Ramos (cell line): ENCODE data around the gene DPYD.

ENCODE experiments used
- in situ Hi-C: fragments of 300-500 bp; cut with MboI; formaldehyde crosslinking; loops from one replicate; pipeline ENCODE4 v1.14.3; 2022; ENCODE audit warnings: low sequenced_read_pairs; ENCODE audit not compliant: unreplicated experiment

Gene DPYD

DNA sequence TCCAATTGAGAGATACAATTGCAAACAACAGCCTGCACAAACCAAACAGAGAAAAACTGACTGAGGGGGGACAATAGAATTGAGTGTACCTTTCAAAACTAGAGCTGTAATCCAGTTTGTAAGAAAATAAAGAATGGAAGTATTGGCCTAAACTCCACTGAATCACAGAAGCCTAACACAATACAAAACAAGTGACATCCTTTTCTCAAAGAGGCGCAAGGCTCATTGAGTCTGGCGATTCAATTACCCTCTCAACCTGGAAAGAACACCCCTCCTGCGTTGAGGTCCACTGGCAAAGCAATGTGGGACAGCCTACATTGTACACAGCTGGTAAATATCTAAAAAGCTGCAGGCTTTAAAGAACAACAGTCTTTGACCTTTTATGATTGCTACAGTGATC, 182.6 kb downstream of the DPYD start:
- in situ Hi-C loops = no loop called here

GRCh38 chr1:97730271-97730670, 190.6 kb downstream of the DPYD start:
- in situ Hi-C loops = no loop called here

DNA sequence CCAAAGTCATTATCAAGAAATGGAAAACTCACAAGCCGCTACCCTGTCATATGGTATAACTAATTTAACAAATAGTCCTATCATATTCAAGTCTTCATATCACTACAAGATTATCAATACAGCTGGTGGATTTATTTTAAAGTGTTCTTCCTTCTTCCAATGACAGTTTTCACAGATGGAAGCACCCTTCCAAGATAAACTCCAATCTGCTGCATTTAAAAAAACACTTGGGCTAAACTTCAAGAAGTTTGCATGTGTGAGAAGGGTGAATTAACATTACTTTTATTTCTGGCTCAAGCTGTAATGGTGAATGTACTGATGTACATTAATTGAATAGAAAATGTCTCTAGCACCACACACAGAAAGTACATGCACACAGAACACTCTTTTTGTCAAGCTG, 192.4 kb downstream of the DPYD start:
- in situ Hi-C loops = no loop called here

DNA sequence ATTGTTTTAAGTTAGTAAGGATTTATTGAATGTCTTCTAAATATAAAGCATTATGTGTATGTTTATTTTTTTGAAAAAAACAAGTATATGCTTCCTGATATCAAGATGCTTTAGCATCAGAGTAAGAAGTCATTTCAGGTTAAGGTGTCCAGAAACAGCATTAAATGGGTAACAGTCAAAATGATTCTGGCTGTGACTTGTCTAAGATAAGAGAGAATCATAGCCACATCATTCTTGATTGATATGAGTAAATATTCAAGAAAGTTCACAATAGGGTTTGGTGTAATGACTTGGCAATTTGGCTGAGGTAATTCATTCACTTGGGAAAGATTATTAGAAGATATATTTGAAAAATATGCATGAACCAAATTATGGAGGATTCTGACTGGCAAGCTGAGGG, 193.8 kb downstream of the DPYD start:
- in situ Hi-C loops = no loop called here

GRCh38 chr1:97726386-97726785, 194.4 kb downstream of the DPYD start:
- in situ Hi-C loops = no loop called here

- in situ Hi-C loops = no loop called here
Observed at GRCh38 chr1:97721221-97721620, 199.6 kb downstream of the DPYD start.

DNA sequence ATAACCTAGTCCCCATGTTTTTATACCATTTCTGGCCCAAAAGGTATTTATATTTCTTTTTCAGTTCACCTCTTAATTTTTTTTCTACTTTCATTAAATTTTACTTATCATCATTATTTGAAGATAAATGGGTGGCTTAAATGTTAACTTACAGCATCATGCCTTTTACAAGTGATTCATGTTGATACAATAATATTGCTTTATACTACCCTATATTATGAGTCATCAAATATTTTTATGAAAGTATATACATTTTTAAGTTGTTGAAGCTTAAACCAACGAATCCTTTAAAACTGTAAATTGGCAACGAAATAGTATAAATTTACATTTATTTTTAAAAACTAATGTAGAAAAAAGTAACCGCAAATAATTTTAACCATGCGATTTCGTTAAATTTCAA, 207.9 kb downstream of the DPYD start:
- in situ Hi-C loops = no loop called here

GRCh38 chr1:97711858-97712257, 209.0 kb downstream of the DPYD start:
- in situ Hi-C loops = no loop called here

DNA sequence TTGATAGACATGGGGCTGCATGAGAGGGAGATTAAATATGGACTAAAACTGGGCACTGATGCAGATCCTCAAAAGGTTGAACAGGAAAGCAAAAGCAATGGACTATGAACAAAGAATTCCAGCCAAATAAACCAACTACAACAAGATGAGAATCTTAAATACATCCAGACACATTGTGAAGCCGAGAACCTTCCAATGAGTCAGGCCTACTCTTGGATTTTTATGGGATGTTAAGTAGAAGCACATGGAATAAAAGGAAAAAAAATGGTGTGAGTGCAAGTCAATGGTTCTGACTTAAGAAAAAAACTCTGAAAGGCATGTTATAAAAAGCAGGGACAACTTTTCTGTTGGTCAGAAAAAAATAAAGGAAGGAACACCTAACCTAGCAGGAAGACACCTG, 227.2 kb downstream of the DPYD start:
- in situ Hi-C loops = no loop called here

DNA sequence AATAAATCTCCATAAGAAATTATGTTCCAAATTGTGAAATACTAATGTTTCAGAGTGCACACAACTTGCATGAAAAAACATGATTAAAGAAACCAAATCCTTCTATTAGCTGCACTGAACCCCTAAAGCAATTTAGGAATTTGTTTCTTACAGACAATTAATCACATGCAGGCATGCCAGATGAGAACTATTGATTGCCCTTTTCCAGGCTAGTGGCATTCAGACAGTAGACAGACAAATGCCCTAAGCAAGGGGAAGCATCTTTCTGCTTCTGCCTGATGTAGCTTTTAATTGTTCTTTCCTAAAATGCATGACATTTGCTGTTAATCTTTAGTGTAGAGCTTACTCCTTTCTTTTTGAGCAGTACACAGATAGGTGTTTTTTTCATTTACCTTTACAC, 229.5 kb downstream of the DPYD start:
- in situ Hi-C loops = no loop called here

DNA sequence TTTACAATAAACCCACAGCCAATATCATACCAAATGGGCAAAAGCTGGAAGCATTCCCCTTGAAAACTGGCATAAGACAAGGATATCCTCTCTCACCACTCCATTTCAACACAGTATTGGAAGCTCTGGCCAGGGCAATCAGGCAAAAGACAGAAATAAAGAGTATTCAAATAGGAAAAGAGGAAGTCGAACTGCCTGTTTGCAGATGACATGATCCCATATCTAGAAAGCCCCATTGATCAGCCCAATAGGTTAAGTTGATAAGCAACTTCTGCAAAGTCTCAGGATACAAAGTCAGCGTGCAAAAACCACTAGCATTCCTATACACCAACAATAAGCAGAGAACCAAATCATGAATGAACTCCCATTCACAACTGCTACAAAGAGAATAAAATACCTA, 235.5 kb downstream of the DPYD start:
- in situ Hi-C loops = no loop called here

GRCh38 chr1:97680894-97681293, 239.9 kb downstream of the DPYD start:
- in situ Hi-C loops = no loop called here

GRCh38 chr1:97680470-97680869, 240.4 kb downstream of the DPYD start:
- in situ Hi-C loops = no loop called here

DNA sequence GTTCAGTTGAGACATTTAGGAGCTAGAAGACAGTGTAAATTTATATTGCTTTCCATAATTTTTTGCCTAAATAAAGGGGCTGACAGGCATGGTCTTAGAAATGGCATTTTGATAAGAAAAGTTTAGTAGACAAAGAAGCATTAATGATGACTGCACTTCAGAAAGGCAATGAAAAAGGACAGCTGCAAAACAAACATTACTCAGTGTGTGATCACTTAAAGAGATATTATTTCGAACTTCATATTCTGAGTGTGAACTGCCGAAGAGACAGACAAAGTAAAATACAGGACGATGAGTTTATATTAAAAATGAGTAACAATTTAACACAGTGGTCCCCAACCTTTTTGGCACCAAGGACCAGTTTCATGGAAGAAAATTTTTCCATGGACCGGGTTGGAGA, 243.1 kb downstream of the DPYD start:
- in situ Hi-C loops = no loop called here

GRCh38 chr1:97674517-97674916, 246.3 kb downstream of the DPYD start:
- in situ Hi-C loops = no loop called here

DNA sequence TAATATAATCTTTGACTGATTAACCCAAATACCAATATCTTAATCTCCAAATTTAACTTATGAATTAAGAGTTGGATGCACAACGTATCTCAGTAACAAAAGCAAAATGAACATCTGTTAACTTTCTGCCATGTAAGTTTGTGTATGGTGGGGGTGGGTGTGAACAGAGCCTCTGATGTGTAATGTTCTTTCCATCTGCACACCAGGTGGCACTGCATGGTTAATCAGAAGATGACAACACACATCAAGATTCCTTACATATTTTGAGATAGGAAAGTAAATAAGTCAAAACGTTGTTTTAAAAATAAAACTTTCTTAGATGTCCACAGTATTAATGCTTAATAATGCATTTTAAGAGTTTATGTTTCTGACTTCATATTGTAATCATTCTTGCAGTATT, 251.9 kb downstream of the DPYD start:
- in situ Hi-C loops = no loop called here

- in situ Hi-C loops = no loop called here
Observed at GRCh38 chr1:97660431-97661105, 260.3 kb downstream of the DPYD start.

- in situ Hi-C loops = no loop called here
Observed at GRCh38 chr1:97654876-97655585, 265.8 kb downstream of the DPYD start.

GRCh38 chr1:97651250-97651649, 269.6 kb downstream of the DPYD start:
- in situ Hi-C loops = no loop called here

GRCh38 chr1:97649591-97649990, 271.2 kb downstream of the DPYD start:
- in situ Hi-C loops = no loop called here

DNA sequence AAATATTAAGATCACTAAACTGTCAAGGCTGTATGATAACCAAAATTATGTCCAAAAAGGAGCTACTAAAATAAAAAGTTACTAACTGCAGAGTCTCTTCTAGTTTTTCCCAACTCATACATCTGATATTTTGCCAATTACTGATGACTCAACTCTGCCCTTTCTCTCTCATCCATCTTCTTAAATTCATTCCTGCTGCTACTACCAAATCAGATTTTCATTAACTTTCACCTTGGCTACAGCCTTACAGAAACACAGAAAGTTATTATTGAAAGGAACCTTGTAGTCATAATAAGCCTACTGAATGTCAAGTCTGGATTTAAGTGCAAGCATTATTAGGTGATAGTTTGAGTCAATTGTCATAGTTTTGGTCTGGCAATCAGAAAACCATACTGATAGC, 273.1 kb downstream of the DPYD start:
- in situ Hi-C loops = no loop called here

DNA sequence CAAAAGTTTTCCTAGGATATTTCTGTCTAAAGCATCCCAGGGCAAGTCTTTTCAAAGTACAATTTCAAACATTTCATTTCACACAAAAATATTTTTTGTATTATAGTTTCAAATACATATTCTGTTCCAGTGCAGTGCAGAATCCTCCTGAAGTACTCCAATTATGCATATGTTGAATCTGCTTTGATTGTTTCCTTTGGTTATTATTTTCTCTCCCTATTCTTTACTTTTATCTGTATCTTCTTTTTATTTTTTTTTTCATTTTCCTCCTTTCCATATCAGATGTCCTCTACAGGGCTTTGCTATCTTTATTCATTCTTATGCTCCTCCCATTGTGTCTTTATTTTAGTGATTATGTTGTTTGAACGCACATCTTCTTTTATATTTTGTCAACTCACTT, 274.8 kb downstream of the DPYD start:
- in situ Hi-C loops = no loop called here
